ENCODE measurements around the gene ATAT1.

Gene ATAT1

GRCh38 chr6:30685157-30686008 lies 58.7 kb downstream of the ATAT1 start:
- TF ChIP-seq CEBPB (IDR thresholded peaks at IDR 0.05) (no peak), TAF1 (IDR thresholded peaks at IDR 0.05; ENCODE audit: low read depth) (no peak), EGR1 (IDR thresholded peaks at IDR 0.05) (no peak), FOXM1 (IDR thresholded peaks at IDR 0.05; ENCODE audit: borderline replicate concordance, low read depth) (no peak), MAX (IDR thresholded peaks at IDR 0.05) (no peak), TCF12 (IDR thresholded peaks at IDR 0.05; ENCODE audit: low read depth) (no peak), USF1 (IDR thresholded peaks at IDR 0.05) (no peak)

- TF ChIP-seq FOXM1 (IDR thresholded peaks at IDR 0.05; ENCODE audit: borderline replicate concordance, low read depth) (no peak), CEBPB (IDR thresholded peaks at IDR 0.05) (no peak), MAX (IDR thresholded peaks at IDR 0.05) (no peak), YY1 (IDR thresholded peaks at IDR 0.05; ENCODE audit: low read depth) (no peak), RAD21 (IDR thresholded peaks at IDR 0.05; ENCODE audit: low read depth) (no peak), TCF12 (IDR thresholded peaks at IDR 0.05; ENCODE audit: low read depth) (no peak), NFIC (IDR thresholded peaks at IDR 0.05) (no peak), ZBTB7A (IDR thresholded peaks at IDR 0.05; ENCODE audit: low read depth) (no peak), TEAD4 (IDR thresholded peaks at IDR 0.05) (no peak)
These were observed 59.6 kb downstream of the ATAT1 start, which contains the start of gene PPP1R18 for GRCh38 chr6:30686009-30686907. Gene PPP1R18, minus strand, starts transcription at chr6:30686645. Its CDS starts 627 bp downstream, at chr6:30686018.

- TF ChIP-seq ZBTB7A (IDR thresholded peaks at IDR 0.05; ENCODE audit: low read depth) (peak; percentile 71; the same call in 1 of the 2 replicates), EGR1 (IDR thresholded peaks at IDR 0.05) (peak; percentile 88), EP300 (IDR thresholded peaks at IDR 0.05; ENCODE audit: borderline replicate concordance) (peak; percentile 28), MAX (IDR thresholded peaks at IDR 0.05) (peak; percentile 65; the same call in 1 of the 2 replicates), RAD21 (IDR thresholded peaks at IDR 0.05; ENCODE audit: low read depth) (no peak), TCF12 (IDR thresholded peaks at IDR 0.05; ENCODE audit: low read depth) (peak; percentile 85), NFIC (IDR thresholded peaks at IDR 0.05) (no peak), TAF1 (IDR thresholded peaks at IDR 0.05; ENCODE audit: low read depth) (0 out of 2 replicates have a peak, but pooled peaks have one; percentile 46)
These were observed 60.4 kb downstream of the ATAT1 start for GRCh38 chr6:30686908-30687658.

- TF ChIP-seq EGR1 (IDR thresholded peaks at IDR 0.05) (peak; percentile 80), TEAD4 (IDR thresholded peaks at IDR 0.05) (no peak), TAF1 (IDR thresholded peaks at IDR 0.05; ENCODE audit: low read depth) (no peak), YY1 (IDR thresholded peaks at IDR 0.05; ENCODE audit: low read depth) (no peak), RAD21 (IDR thresholded peaks at IDR 0.05; ENCODE audit: low read depth) (no peak)
These were observed 61.2 kb downstream of the ATAT1 start for GRCh38 chr6:30687659-30688431.

- no peak for TF ChIP-seq NFIC (IDR thresholded peaks at IDR 0.05)
- no peak for TF ChIP-seq TCF12 (IDR thresholded peaks at IDR 0.05; ENCODE audit: low read depth)
- TF ChIP-seq MAX (IDR thresholded peaks at IDR 0.05): no peak
- no peak for TF ChIP-seq ZBTB7A (IDR thresholded peaks at IDR 0.05; ENCODE audit: low read depth)
- TF ChIP-seq RAD21 (IDR thresholded peaks at IDR 0.05; ENCODE audit: low read depth): no peak
- TF ChIP-seq EP300 (IDR thresholded peaks at IDR 0.05; ENCODE audit: borderline replicate concordance): no peak
- no peak for TF ChIP-seq CREB1 (IDR thresholded peaks at IDR 0.05; ENCODE audit: low read depth)
- TF ChIP-seq CEBPB (IDR thresholded peaks at IDR 0.05): no peak
These were observed 61.9 kb downstream of the ATAT1 start for GRCh38 chr6:30688569-30688968.

GRCh38 chr6:30689022-30689865 lies 62.6 kb downstream of the ATAT1 start:
- no peak for TF ChIP-seq REST (IDR thresholded peaks at IDR 0.05; ENCODE audit: low read depth)
- no peak for TF ChIP-seq TCF12 (IDR thresholded peaks at IDR 0.05; ENCODE audit: low read depth)
- TF ChIP-seq RAD21 (IDR thresholded peaks at IDR 0.05; ENCODE audit: low read depth): no peak
- no peak for TF ChIP-seq CEBPB (IDR thresholded peaks at IDR 0.05)
- TF ChIP-seq TAF1 (IDR thresholded peaks at IDR 0.05; ENCODE audit: low read depth): no peak
- no peak for TF ChIP-seq EP300 (IDR thresholded peaks at IDR 0.05; ENCODE audit: borderline replicate concordance)
- TF ChIP-seq TEAD4 (IDR thresholded peaks at IDR 0.05): no peak
- no peak for TF ChIP-seq CREB1 (IDR thresholded peaks at IDR 0.05; ENCODE audit: low read depth)
- TF ChIP-seq ZBTB7A (IDR thresholded peaks at IDR 0.05; ENCODE audit: low read depth): no peak
